Pancreas (tissue), 10 donors: Measurements from ENCODE around the gene GCFC2. TPM values are rescaled to one million over a fixed set of nuclear protein-coding genes. Genes with fewer than 3 reads are reported as not detected.

ENCODE experiments used
- ATAC-seq, 4 donors: fragments of 200-7000 bp; cut with Tn5 transposase; one replicate each; pipeline versions ENCODE4 v1.8.0 to v1.9.1; 2020; ENCODE audit warnings: mild to moderate bottlenecking in 4 of 4, moderate library complexity in 4 of 4
- DNase-seq, 6 donors: peaks; one replicate each; pipeline ENCODE4 v3.0.0-alpha.2; 2020
- FAIRE-seq: peaks from 2 replicates; lab custom pipeline; 2012; peaks lifted over from hg19 to GRCh38; lab: Jason Lieb, UNC
- H3K27ac ChIP-seq, 4 donors: fragments of 200-600 bp; sonication (generic); 1 replicate in 3 of 4; 2 replicates in 1 of 4; pipeline versions ENCODE4 v1.5.0 to v1.8.0; 2020
- H3K27me3 ChIP-seq, 4 donors: fragments of 200-600 bp; one replicate each; pipeline ENCODE4 v1.8.0; 2021
- H3K36me3 ChIP-seq, 3 donors: fragments of 200-600 bp; sonication (generic) in 1 of 3; one replicate each; pipeline versions ENCODE4 v1.5.0 to v1.8.0; 2020 to 2021
- H3K4me1 ChIP-seq, 3 donors: fragments of 200-600 bp; one replicate each; pipeline ENCODE4 v1.8.0; 2021
- H3K4me3 ChIP-seq, 4 donors: fragments of 200-600 bp; sonication (generic) in 2 of 4; one replicate each; pipeline versions ENCODE4 v1.5.0 to v1.8.0; 2020 to 2021
- H3K9me3 ChIP-seq, 4 donors: fragments of 200-600 bp; one replicate each; pipeline ENCODE4 v1.8.0; 2021
- CTCF ChIP-seq, 4 donors: fragments of 200-600 bp; sonication (generic) in 3 of 4; IDR thresholded peaks; one replicate each; pipeline versions ENCODE4 v1.5.0 to v1.8.0; 2021; ENCODE audit warnings: antibody characterized with exemption in 4 of 4
- WGBS, 2 donors: extraction: QIAGEN DNeasy Blood & Tissue Kit; methylation state at CpG; one replicate each; pipeline ENCODE4 v1.1.7; 2013; 5-methylcytosine and 5-hydroxymethylcytosine counted together
- intact Hi-C, 3 donors: fragments of 100-400 bp; cut with DNase I; formaldehyde crosslinking; loops; one replicate each; pipeline versions ENCODE4 v1.11.1 to v1.14.2; 2022
- polyA plus RNA-seq, 2 donors: library from polyadenylated mRNA; stranded (reverse); fragments of 200-250 nt; gene quantifications; one replicate each; pipeline ENCODE4 v1.2.3, GENCODE V29; 2013
- total RNA-seq, 6 donors: library from RNA; stranded (reverse); fragmentation: NEBNext Ultra II Directional in 4 of 6; extraction: Animal tissue kit (Norgen Biotek cat#: 25700) in 4 of 6; gene quantifications; one replicate each; pipeline versions ENCODE4 v1.2.1 to v1.2.4, GENCODE V29; 2021 to 2023
- donor health status: healthy with polysubstance abuse.
- donor health status: DM: no; HTN: no; CAD: no; lungs with moderate emphysema.
- donor health status: DM: no; HTN: no; CAD: no.
- donor health status: control.
- donor health status: control.
- donor health status: Bipolar disorder and iron deficiency.
- donor health status: DM: yes; HTN: yes; CAD: no.
- donor health status: DM: no; HTN: no; CAD: no.
- donor health status: DM: no; HTN: no; CAD: no.
- donor health status: DM: yes; HTN: yes; CAD: no.

GCFC2 gene
- total and polyA plus RNA-seq, 8 donors = 11.5 to 22.5 (median 14.6) TPM

GRCh38 chr2:75612862-75613243 is 97.9 kb downstream of the GCFC2 start:
- DNase-seq (no peak), ATAC-seq (no peak), FAIRE-seq (no peak)
- no peaks in the 10 kb centered on the region for H3K27me3 ChIP-seq
- no peaks in the 10 kb centered on the region for H3K36me3 ChIP-seq
- WGBS, 2 donors = 86 to 91% methylated on average over 5 of the region's 5 CpGs
- no peak overlapping the region for H3K27ac ChIP-seq
- intact Hi-C loops = loop anchor here (5.0 to 10.0 kb wide), 2 partner anchors 138 to 141 kb away; no protein-coding TSS in a partner anchor
- no peaks in the 10 kb centered on the region for H3K9me3 ChIP-seq
- TF ChIP-seq CTCF (IDR thresholded peaks at IDR 0.05) = no peak
- peaks cover 0 to 7% (median 0%) of the 10 kb centered on the region in 3 donors for H3K4me1 ChIP-seq
- no peak overlapping the region for H3K4me3 ChIP-seq

Other genes starting within 250 kb of the GCFC2 start
- 10 to 100 TPM; 16.1 to 29.4 (median 19.9) TPM for gene EVA1A, start 150.0 kb downstream of the GCFC2 start, total RNA-seq
- 10 to 100 TPM; 26.2 to 36.8 TPM for gene EVA1A, start 150.0 kb downstream of the GCFC2 start, polyA plus RNA-seq
- gene MRPL19, start 64.1 kb downstream of the GCFC2 start, total RNA-seq = 10 to 100 TPM; 15.4 to 28.5 (median 22.4) TPM
- 10 to 100 TPM in 1 of 2 donors, 1 to 10 TPM in 1; 7.5 to 13.3 TPM for gene MRPL19, start 64.1 kb downstream of the GCFC2 start, polyA plus RNA-seq